Large intestine (tissue), 3 donors: ENCODE measurements around the gene USP24. TPM values are rescaled to one million over a fixed set of nuclear protein-coding genes. Genes with fewer than 3 reads are reported as not detected.

Experiments
- DNase-seq, 2 donors: peaks; one replicate each; pipeline versions ENCODE4 v3.0.0 to v3.0.0-alpha.2; 2013
- H3K27ac ChIP-seq: one replicate; pipeline ENCODE4 v1.5.1; 2013; ENCODE audit warnings: low read length
- H3K27me3 ChIP-seq: 2 replicates; pipeline ENCODE4 v1.6.1; 2013; ENCODE audit warnings: low read length; ENCODE audit not compliant: control insufficient read depth, insufficient read depth
- H3K36me3 ChIP-seq: 2 replicates; pipeline ENCODE4 v1.6.1; 2013; ENCODE audit warnings: low read length; ENCODE audit not compliant: control insufficient read depth, insufficient read depth
- H3K4me1 ChIP-seq: one replicate; pipeline ENCODE4 v1.6.1; 2013; ENCODE audit warnings: low read length; ENCODE audit not compliant: control insufficient read depth, insufficient read depth
- H3K4me3 ChIP-seq: one replicate; pipeline ENCODE4 v1.5.1; 2013; ENCODE audit warnings: low read length
- H3K9me3 ChIP-seq: one replicate; pipeline ENCODE4 v1.6.1; 2013; ENCODE audit warnings: mild to moderate bottlenecking, low read depth, low read length, moderate library complexity; ENCODE audit not compliant: control insufficient read depth
- WGBS: methylation state at CpG from one replicate; pipeline ENCODE4 v1.1.5; 2013; ENCODE audit warnings: low lambda C conversion rate; ENCODE audit not compliant: insufficient coverage; 5-methylcytosine and 5-hydroxymethylcytosine counted together
- polyA plus RNA-seq: library from polyadenylated mRNA; unstranded; fragments of 120-200 nt; gene quantifications from one replicate; pipeline ENCODE4 v1.2.1, GENCODE V29; 2013

USP24 gene
- polyA plus RNA-seq, 1 donor = 37.6 TPM

GRCh38 chr1:55167224-55167871 is 47.8 kb downstream of the USP24 start:
- no peak overlapping the region for H3K4me3 ChIP-seq
- DNase-seq = no peak
- H3K9me3 ChIP-seq = no peaks in the 10 kb centered on the region
- H3K36me3 ChIP-seq = peaks cover 41% of the 10 kb centered on the region
- H3K4me1 ChIP-seq = no peaks in the 10 kb centered on the region
- whole genome bisulfite sequencing = 74% methylated on average over 3 of the region's 6 CpGs
- no peak overlapping the region for H3K27ac ChIP-seq
- H3K27me3 ChIP-seq = no peaks in the 10 kb centered on the region

GRCh38 chr1:55164906-55165305 is 50.3 kb downstream of the USP24 start:
- no peaks in the 10 kb centered on the region for H3K9me3 ChIP-seq
- no peak overlapping the region for H3K27ac ChIP-seq
- H3K27me3 ChIP-seq = no peaks in the 10 kb centered on the region
- H3K4me3 ChIP-seq = no peak overlapping the region
- WGBS = no CpG with 5 or more reads among the region's 2 CpGs
- H3K4me1 ChIP-seq = no peaks in the 10 kb centered on the region
- no peak for DNase-seq
- peaks cover 33% of the 10 kb centered on the region for H3K36me3 ChIP-seq

GRCh38 chr1:55159571-55159970 is 55.6 kb downstream of the USP24 start:
- H3K4me3 ChIP-seq = no peak overlapping the region
- no peaks in the 10 kb centered on the region for H3K4me1 ChIP-seq
- no CpG with 5 or more reads among the region's 2 CpGs for WGBS
- no peaks in the 10 kb centered on the region for H3K27me3 ChIP-seq
- no peak overlapping the region for H3K27ac ChIP-seq
- peaks cover 39% of the 10 kb centered on the region for H3K36me3 ChIP-seq
- H3K9me3 ChIP-seq = no peaks in the 10 kb centered on the region
- no peak for DNase-seq

GRCh38 chr1:55156608-55157007 is 58.6 kb downstream of the USP24 start:
- no peaks in the 10 kb centered on the region for H3K27me3 ChIP-seq
- H3K27ac ChIP-seq = no peak overlapping the region
- no peak overlapping the region for H3K4me3 ChIP-seq
- 100% methylated on average over 3 of the region's 3 CpGs for WGBS
- no peaks in the 10 kb centered on the region for H3K4me1 ChIP-seq
- DNase-seq = no peak
- H3K36me3 ChIP-seq = peaks cover 48% of the 10 kb centered on the region
- H3K9me3 ChIP-seq = no peaks in the 10 kb centered on the region

GRCh38 chr1:55156093-55156492 is 59.1 kb downstream of the USP24 start:
- Histone ChIP-seq H3K4me1 (no peaks in the 10 kb centered on the region), H3K27me3 (no peaks in the 10 kb centered on the region), H3K36me3 (peaks cover 48% of the 10 kb centered on the region), H3K27ac (no peak overlapping the region), H3K9me3 (no peaks in the 10 kb centered on the region), H3K4me3 (no peak overlapping the region)
- DNase-seq = no peak

- Histone ChIP-seq H3K27ac (no peak overlapping the region), H3K4me3 (no peak overlapping the region), H3K27me3 (no peaks in the 10 kb centered on the region), H3K9me3 (no peaks in the 10 kb centered on the region), H3K36me3 (peaks cover 48% of the 10 kb centered on the region), H3K4me1 (no peaks in the 10 kb centered on the region)
- DNase-seq = no peak
- WGBS = 100% methylated on average over 1 of the region's 6 CpGs
Observed at GRCh38 chr1:55155522-55155921, 59.6 kb downstream of the USP24 start.

GRCh38 chr1:55154616-55155015 is 60.5 kb downstream of the USP24 start:
- 100% methylated on average over 2 of the region's 5 CpGs for WGBS
- Histone ChIP-seq H3K36me3 (peaks cover 52% of the 10 kb centered on the region), H3K27me3 (no peaks in the 10 kb centered on the region), H3K9me3 (no peaks in the 10 kb centered on the region), H3K27ac (no peak overlapping the region), H3K4me1 (no peaks in the 10 kb centered on the region), H3K4me3 (no peak overlapping the region)
- no peak for DNase-seq

- Histone ChIP-seq H3K9me3 (no peaks in the 10 kb centered on the region), H3K27ac (no peak overlapping the region), H3K36me3 (peaks cover 49% of the 10 kb centered on the region), H3K4me1 (no peaks in the 10 kb centered on the region), H3K4me3 (no peak overlapping the region), H3K27me3 (no peaks in the 10 kb centered on the region)
- no CpG with 5 or more reads among the region's 3 CpGs for WGBS
- no peak for DNase-seq
Observed at GRCh38 chr1:55153031-55153430, 62.1 kb downstream of the USP24 start.

- H3K27me3 ChIP-seq = no peaks in the 10 kb centered on the region
- peaks cover 42% of the 10 kb centered on the region for H3K36me3 ChIP-seq
- DNase-seq = no peak
- H3K4me3 ChIP-seq = no peak overlapping the region
- no peak overlapping the region for H3K27ac ChIP-seq
- 89% methylated on average over 1 of the region's 2 CpGs for WGBS
- no peaks in the 10 kb centered on the region for H3K9me3 ChIP-seq
- H3K4me1 ChIP-seq = no peaks in the 10 kb centered on the region
Observed at GRCh38 chr1:55150880-55151588, 64.1 kb downstream of the USP24 start.

GRCh38 chr1:55148676-55149075 is 66.5 kb downstream of the USP24 start:
- Histone ChIP-seq H3K4me3 (no peak overlapping the region), H3K27me3 (no peaks in the 10 kb centered on the region), H3K9me3 (no peaks in the 10 kb centered on the region), H3K27ac (no peak overlapping the region), H3K36me3 (peaks cover 35% of the 10 kb centered on the region), H3K4me1 (no peaks in the 10 kb centered on the region)
- no peak for DNase-seq

- WGBS = 83% methylated on average over 1 of the region's 8 CpGs
- H3K4me1 ChIP-seq = no peaks in the 10 kb centered on the region
- H3K27me3 ChIP-seq = no peaks in the 10 kb centered on the region
- no peak overlapping the region for H3K4me3 ChIP-seq
- peaks cover 35% of the 10 kb centered on the region for H3K36me3 ChIP-seq
- no peak overlapping the region for H3K27ac ChIP-seq
- no peak for DNase-seq
- H3K9me3 ChIP-seq = no peaks in the 10 kb centered on the region
Observed at GRCh38 chr1:55147524-55147923, 67.6 kb downstream of the USP24 start.
